HG02943 (cell line): ENCODE measurements around the gene MELK.
"Not testable (repeated sequence)": the region's sequence is repeated elsewhere in the genome, so short reads cannot be mapped to it uniquely, and the experiment has no call there.

Experiments used
- ATAC-seq: cut with Tn5 transposase; IDR thresholded peaks from one replicate; pipeline ENCODE4 v1.9.1; 2021; ENCODE audit warnings: mild to moderate bottlenecking, low read depth, moderate library complexity; ENCODE audit not compliant: unreplicated experiment

The MELK gene

DNA sequence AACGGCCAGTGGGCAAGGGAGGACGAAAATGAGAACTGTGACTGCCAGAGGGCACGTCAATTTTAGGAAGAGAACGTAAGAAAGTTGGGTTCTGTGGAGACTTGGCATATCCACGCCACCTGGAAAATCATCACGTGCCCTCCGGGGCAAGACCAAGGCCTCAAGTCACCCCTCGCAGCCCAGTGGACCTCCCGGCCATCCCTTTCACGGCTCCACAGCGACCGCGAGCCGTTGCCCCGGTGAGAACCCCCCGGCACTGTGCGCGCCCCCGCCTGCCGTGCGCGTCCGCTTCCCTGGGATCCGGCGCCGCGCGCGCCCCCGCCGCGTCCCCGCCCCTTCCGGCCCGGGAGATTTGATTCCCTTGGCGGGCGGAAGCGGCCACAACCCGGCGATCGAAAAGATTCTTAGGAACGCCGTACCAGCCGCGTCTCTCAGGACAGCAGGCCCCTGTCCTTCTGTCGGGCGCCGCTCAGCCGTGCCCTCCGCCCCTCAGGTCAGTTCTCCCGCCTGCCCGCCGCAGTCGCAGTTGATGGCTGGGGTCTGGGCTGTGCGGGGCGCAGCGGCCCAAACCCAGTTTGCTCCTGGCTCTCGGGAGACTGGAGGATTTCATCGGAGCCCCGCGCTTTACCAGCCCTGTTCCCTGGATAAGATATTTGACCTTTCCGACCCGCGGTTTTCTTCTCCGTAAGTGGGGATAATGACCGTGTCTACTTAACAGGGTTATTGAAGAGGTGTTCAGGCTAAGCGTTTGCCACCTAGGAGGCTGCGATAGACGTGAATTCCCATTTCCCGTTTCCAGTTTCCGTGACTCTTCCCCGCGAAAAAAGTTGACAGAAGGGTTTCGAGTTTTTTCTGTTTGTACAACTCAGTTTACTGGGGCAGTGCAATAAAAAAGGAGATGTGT is at the start of gene MELK:
Gene MELK (plus strand): TSS at position 381 of the 904 bp plus-strand sequence. CDS start 8,787 bp downstream, outside the sequence.
- ATAC-seq = no peak

DNA sequence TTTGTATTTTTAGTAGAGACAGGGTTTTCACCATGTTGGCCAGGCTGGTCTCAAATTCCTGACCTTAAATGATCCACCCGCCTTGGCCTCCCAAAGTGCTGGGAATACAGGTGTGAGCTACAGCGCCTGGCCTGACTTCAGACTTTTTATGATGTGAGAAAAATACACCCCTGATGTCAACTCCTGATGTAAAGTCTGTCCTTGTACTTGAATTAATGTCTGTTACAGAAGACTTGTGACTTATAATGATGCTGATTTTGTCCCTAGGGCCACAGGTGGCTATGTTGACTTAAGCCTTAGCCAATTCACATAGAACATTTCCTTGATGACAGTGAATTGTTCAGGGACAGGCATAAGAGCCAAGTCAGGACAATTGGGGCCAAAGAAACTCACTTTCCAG is 42.5 kb upstream of the MELK start:
- no peak for ATAC-seq

DNA sequence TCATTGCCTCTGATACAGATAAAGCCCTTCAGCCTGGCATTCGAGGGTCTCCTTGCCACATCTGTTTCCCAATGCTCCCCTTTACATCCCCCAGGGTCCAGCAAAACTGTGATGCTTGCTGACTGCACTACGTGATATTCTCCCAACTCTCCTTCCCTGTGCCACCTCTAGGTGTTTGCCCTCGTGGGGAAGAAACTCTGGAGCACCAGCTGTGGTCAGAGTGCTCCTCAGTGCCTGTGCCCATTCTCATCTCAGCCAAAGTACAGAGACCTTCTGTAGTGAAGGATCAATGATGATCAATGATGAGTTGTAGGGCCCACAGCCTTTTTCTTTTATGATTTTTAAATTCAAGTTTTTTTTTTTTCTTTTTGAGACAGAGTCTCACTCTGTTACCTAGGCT is 40.3 kb upstream of the MELK start:
- ATAC-seq = no peak

- ATAC-seq = not testable (repeated sequence)
Observed at GRCh38 chr9:36533726-36534125, 39.0 kb upstream of the MELK start.

- no peak for ATAC-seq
Observed at GRCh38 chr9:36535107-36535506, 37.6 kb upstream of the MELK start.

- ATAC-seq = no peak
Observed at GRCh38 chr9:36537861-36538260, 34.8 kb upstream of the MELK start.

DNA sequence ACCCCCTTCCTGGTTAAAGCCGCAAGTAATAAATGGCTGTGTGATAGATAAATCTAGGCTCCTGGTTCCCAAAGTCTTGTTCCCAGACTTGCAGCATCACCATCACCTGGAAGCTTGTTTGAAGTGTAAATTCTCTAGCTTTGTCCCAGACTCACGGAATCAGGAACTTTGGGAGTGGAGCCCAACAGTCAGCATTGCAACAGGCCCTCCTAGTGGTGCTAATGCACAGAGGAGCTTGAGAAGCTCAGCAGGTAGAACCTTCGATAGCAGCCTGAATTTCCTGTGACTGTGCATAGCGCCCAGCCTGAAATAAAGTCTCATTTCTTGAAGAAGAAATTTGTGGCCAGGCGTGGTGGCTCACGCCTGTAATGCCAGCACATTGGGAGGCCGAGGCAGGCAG is 30.3 kb upstream of the MELK start:
- ATAC-seq = no peak

DNA sequence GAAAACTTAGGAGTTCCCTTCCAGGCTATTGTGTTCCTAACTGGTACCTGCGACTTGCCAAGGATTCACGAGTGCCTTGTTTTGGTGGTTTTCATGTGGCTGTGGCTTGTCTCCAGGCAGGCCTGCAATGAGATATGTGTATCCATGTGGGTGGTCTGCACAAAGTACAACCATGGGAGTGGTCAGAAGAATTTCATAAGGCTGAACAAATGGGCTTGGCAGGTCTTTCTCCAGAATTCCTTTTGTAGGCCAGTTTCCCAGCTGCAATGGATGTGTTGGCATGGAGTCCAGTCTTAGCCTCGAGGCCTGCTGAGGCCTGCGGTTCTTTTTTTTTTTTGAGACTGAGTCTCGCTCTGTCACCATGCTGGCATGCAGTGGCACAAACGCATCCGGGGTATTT is 28.8 kb upstream of the MELK start:
- no peak for ATAC-seq

DNA sequence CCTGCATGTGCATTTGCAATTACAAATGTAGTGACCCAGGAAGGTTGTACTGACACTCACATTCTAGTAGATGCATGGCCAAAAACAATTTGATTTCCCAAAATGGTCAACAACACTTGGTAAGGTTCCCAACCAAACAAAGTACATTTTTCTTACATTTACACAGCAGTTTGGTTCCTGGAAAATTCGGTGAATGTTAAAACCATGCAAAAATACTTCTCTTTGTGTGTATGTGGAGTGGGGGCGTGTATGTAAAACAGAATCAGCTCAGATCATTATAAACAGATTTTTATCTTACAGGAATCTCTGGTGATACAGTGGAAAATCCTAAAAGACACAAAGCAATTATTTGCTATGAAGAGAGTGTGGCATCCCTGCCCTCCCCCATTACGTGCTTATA is 25.1 kb upstream of the MELK start:
- no peak for ATAC-seq

- ATAC-seq = no peak
Observed at GRCh38 chr9:36548454-36548853, 24.2 kb upstream of the MELK start.

- no peak for ATAC-seq
Observed at GRCh38 chr9:36550135-36550534, 22.6 kb upstream of the MELK start.

GRCh38 chr9:36550631-36551098 is 22.0 kb upstream of the MELK start:
- not testable (repeated sequence) for ATAC-seq

DNA sequence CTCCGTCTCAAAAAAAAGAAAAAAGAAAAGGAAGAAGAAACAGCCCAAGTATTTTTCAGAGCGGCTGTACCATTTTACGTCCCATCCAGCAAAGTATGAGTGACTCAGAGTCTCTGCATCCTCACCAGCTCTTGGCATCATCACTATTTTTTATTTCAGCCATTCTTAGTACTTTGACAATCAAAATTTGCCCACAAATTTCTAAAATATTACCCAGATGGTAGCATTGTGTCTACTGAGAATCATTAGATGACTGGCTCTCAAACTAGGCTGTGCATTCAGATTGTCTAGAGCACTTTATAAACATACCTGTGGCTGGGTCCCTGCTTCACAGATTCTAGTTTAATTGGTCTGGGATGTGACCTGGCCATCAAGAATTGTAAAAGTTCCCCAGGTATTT is 21.6 kb upstream of the MELK start:
- no peak for ATAC-seq

DNA sequence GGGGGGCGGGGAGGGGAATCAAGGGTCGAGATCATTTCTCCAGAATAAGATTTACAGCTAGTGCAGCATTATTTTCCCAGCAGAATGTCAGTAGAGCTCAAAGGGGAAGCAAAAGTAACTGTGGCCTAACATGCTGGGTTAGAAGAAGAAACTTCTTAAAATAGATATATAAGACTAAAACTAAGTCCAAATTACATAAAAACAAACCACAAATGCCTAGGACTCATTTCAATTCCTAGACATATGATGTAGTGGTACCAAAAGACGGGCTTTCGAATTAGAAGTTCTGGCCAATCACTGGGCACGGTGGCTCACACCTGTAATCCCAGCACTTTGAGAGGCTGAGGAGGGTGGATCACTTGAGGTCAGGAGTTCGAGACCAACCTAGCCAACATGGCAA is 20.8 kb upstream of the MELK start:
- no peak for ATAC-seq

GRCh38 chr9:36559036-36559695 is 13.5 kb upstream of the MELK start:
- ATAC-seq = no peak

GRCh38 chr9:36560771-36561170 is 11.9 kb upstream of the MELK start:
- no peak for ATAC-seq

DNA sequence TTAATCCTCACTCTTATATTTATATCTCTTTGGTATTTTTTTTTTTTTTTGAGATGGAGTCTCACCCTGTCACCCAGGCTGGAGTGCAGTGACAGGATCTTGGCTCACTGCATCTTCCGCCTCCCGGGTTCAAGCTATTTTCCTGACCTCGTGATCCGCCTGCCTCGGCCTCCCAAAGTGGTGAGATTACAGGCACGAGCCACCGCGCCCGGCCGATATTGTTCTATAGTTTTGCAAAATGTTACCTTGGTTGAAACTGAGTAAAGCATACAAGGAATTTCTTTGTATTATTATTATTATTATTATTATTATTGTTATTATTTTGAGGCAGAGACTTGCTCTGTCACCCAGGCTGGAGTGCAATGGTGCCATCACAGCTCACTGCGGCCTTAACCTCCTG is 9.9 kb upstream of the MELK start:
- ATAC-seq = not testable (repeated sequence)

DNA sequence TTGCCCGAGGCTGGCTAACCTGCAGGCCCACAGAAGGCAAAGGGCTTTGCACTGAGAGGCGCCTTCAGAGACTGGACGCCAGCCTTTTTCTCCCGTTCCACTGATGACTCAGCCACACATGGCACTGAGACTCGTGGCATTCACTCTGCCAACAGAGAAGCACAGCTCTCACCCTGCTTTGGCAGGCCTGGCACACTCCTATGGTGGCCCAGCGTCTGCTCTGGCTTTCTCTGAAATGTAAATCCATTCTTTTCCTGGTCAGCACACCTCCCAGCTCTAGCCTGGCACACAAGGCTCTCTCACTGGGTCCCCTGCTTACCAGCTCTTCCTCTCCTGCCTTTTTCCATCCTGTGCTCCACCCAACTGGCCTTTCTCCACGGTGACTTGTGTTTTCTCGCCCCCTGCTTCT is 5.9 kb upstream of the MELK start:
- no peak for ATAC-seq

DNA sequence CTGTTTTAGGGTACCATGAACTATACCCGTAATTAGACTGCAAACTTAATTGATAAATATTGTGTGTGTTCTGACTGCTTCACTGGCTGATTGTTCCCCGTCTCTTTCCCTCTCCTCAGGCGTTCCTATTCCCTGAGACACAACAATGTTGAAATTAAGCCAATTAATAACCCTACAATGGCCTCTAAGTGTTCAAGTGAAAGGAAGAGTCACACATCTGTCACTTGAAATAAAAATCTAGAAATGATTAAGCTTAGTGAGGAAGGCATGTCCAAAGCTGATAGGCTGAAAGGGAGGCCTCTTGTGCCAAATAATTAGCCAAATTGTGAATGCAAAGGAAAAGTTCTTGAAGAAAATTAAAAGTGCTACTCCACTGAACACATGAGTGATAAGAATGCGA is 4.0 kb upstream of the MELK start:
- ATAC-seq = not testable (repeated sequence)

DNA sequence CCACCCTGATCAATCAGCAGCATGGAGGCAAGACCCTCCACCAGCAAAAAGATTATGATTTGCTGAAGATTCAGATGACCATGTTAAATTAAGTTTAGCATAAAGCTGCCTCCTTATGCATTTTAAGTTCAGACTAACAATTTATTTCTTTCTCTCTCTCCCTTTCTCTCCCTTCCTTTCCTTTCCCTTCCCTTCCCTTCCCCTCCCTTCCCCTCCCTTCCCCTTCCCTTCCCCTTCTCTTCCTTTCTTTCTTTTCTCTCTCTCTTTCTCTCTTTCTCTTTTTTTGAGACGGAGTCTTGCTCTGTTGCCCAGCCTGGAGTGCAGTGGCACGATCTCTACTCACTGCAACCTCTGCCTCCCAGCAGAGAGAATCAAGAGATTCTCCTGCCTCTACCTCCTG is 1.4 kb upstream of the MELK start:
- ATAC-seq = no peak

DNA sequence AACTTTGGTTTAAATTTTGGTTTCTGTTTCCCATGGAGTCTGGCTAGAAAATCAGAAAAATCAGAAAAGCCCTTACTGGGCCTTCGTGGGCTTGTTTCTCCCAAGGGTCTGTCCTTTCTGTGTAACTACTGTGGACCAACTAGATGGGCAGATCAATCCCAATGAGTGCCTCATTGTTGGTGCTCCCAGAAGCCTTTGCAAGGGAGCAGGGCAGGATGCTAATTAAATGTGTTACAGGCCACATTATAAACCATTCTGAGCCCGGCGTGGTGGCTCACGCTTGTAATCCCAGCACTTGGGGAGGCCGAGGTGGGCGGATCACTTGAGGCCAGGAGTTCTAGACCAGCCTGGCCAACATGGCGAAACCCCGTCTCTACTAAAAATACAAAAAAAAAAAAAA is 1.4 kb downstream of the MELK start:
- not testable (repeated sequence) for ATAC-seq

DNA sequence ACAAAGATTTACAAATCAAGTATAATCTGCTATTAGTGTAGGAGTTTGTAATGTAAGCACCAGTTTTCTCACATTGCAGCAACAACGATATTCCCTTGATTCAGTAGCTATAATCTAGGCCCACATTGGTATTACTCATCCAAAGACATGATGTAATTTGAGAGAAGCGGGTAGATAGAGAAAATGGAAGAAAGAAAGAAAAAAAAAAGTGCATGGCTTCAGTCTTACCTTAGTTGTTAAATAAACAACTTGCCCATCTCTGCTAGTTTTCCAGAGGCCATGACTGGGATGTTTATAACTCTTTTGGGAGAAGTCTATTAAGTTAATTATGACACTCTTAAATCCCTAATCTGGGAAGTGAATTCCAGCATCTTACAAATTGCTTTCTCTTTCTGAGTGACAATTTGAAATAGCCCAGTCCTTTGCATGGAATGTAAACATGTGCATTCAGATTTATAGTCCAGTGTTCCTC is 2.8 kb downstream of the MELK start:
- no peak for ATAC-seq
